GM19240 (cell line): Measurements from ENCODE around the gene P2RY8.
"Not testable (repeated sequence)": the region's sequence is repeated elsewhere in the genome, so short reads cannot be mapped to it uniquely, and the experiment has no call there.

Source experiments
- DNase-seq: peaks from one replicate; pipeline ENCODE4 v3.0.0; 2011; ENCODE audit warnings: low spot score; ENCODE audit not compliant: insufficient read length

Gene P2RY8

DNA sequence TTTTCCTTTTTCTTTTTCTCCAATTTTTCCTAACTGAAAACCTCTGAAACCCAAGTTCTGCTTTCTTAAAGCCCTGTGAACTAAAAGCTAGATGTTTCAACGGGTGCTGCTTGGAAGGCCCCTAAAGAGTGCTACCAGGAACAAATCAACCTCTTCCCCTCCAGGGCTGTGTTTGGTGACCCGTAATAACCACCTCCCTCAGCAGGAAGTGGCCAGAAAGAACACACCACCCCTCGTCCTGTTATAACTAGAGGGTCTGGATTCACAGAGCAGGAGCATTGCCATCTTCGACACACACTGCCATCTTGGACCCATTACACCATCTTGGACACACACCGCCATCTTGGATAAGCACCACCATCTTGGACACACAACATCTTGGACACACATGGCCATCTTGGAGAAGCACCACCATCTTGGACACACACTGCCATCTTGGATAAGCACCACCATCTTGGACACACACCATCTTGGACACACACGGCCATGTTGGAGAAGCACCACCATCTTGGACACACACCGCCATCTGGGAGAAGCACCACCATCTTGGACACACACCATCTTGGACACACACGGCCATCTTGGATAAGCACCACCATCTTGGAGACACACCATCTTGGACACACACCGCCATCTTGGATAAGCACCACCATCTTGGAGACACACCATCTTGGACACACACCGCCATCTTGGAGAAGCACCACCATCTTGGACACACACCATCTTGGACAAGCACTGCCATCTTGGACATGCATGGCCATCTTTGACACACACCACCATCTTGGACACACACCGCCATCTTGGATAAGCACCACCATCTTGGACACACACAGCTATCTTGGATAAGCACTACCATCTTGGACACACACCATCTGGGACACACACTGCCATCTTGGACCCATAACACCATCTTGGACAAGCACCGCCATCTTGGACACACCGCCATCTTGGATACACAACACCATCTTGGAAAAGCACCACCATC is 89.7 kb downstream of the P2RY8 start:
- not testable (repeated sequence) for DNase-seq

GRCh38 chrX:1444561-1445500 is 92.2 kb downstream of the P2RY8 start:
- no peak for DNase-seq

GRCh38 chrX:1443496-1444075 is 93.4 kb downstream of the P2RY8 start:
- no peak for DNase-seq

GRCh38 chrX:1442724-1443367 is 94.1 kb downstream of the P2RY8 start:
- DNase-seq: no peak

DNA sequence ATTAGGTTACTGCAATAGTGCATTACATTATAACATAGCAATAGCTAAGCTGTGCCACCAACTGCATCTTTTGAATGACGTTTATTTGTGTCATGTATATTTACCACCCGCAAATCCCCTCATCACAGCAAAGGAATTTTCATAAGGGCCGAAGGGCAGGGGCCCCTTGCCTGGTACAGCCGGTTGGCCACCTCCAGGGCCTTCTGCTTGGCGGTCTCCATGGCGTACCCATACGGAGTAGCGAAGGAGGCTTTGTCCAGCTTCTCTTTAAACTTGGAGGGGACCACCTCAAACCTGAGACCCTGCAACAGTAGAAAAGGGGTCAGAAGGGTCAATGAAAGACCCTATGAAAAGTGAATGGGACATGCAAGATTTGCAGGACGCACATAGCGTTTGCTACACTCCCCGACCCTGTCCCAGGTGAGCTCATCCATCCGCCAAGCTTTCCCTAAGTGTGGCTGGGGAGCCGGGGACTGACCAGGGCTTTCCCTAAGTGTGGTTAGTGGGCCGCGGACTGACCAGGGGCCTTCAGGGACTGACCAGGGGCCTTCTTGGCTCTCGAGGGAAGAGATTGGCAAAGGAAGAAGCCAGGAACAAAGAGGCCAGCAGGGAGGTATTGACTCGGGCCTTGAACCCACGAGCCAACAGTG is 94.8 kb downstream of the P2RY8 start:
- no peak for DNase-seq

DNA sequence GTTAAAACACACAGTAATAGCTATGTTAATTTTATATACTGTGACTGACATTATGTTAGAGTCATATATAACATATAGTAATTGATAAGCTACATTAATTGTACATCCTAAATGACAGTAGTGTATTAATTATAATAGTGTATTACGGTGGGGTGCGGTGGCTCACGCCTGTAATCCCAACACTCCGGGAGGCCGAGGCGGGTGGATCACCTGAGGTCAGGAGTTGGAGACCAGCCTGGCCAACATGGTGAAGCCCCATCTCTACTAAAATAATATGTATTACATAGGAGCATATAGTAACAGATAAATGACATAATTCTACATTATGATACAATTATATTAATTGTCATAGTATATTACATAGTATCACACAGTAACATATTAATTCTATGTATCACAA is 96.5 kb downstream of the P2RY8 start:
- DNase-seq: no peak

GRCh38 chrX:1435241-1435895 is 101.6 kb downstream of the P2RY8 start:
- DNase-seq: no peak

DNA sequence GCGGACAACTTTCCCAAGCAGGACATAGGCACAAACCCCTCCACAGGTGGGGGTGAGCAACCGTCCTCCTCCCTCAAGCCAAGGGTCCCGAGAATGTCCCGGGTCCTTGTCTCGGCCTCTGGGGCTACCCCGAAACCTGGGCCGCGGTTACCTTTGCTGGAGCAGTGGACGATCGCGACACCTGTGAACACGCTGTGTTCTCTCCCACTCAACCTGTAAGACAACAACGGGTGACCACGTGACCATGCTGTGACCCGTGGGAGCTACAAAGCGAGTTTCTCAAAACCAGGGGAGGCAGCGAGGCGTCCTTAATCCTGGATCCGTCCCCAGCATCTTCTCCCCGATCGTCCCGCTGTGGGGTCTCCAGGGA is 102.1 kb downstream of the P2RY8 start:
- no peak for DNase-seq

GRCh38 chrX:1433646-1434357 is 103.2 kb downstream of the P2RY8 start:
- DNase-seq: no peak

DNA sequence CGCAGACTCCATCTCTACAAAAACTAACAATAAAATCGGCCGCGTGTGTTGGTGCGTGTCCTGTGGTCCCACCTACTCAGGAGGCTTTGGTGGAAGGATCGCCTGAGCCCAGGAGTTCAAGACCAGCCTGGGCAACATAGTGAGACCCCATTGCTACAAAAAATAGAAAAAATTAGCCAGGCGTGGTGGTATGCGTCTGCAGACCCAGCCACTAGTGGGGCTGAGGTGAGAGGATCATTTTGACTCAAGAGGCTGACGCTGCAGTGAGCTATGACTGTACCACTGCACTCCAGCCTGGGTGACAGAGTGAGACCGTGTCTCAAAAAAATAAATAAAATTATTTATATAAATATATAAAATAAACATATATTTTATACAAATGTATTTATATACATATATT is 106.5 kb downstream of the P2RY8 start:
- DNase-seq: no peak

DNA sequence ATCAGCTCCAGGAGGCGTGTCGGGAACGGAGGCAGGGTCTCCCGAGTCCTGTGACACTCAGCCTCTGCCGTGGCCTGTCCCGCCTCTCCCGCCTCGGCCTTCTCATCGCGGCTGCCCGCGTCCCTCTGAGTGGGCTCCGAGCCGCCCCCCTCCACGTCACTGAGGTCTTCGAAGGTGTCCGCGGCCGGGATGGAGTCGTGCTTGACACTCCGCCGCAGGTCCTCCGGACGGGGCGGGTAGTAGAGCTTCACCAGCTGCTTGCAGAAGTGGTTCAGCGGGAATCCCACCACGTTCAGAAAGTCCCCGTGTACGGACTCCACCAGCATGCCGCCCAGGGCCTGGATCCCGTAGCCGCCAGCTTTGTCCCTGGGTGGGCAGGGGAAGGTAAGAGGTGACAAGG is 109.2 kb downstream of the P2RY8 start:
- no peak for DNase-seq

GRCh38 chrX:1426321-1426720 is 110.7 kb downstream of the P2RY8 start:
- DNase-seq: not testable (repeated sequence)

GRCh38 chrX:1425381-1425780 is 111.6 kb downstream of the P2RY8 start:
- DNase-seq: no peak

DNA sequence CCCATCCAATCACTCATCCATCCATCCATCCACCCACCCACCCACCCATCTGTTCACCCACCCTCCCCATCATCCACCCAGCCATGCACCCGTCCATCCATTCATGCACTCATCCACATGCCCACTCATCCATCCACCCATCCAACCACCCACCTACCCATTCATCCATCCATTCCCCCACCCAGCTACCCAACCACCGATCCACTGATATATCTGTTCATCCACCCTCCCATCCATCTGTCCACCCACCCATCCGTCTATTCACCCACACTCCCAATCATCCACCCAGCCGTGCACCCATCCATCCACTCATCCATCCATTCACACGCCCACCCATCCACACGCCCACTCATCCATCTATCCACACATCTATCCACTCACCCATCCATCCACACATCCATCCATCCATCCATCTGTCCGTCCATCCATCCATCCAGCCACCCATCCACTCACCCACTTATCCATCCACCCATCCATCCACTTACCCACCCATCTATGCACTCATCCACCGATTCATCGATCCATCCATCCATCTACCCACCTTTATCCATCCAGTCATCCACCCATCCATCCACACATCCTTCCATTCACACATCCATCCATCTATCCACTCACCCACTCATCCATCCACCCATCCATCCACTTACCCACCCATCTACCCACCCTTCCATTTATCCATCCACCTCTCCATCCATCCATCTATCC is 112.7 kb downstream of the P2RY8 start:
- no peak for DNase-seq

GRCh38 chrX:1423215-1423614 is 113.8 kb downstream of the P2RY8 start:
- no peak for DNase-seq

DNA sequence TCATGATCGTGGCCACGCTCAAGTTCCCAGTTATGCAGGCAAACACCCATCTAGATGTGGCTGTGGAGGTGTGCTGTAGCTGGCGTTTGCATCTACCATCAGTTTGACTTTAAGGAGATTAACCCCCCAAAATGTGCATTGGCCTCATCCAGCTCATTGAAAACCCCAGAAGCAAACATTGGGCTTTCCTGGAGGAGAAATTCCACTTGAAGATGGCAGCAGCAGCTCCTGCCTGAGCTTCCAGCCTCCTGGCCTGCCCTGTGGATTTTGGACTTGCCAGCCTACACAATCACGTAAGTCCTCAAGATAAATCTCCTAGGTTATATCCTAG is 114.9 kb downstream of the P2RY8 start:
- DNase-seq: no peak

- DNase-seq: no peak
Measured at GRCh38 chrX:1421433-1422134, 115.4 kb downstream of the P2RY8 start.

DNA sequence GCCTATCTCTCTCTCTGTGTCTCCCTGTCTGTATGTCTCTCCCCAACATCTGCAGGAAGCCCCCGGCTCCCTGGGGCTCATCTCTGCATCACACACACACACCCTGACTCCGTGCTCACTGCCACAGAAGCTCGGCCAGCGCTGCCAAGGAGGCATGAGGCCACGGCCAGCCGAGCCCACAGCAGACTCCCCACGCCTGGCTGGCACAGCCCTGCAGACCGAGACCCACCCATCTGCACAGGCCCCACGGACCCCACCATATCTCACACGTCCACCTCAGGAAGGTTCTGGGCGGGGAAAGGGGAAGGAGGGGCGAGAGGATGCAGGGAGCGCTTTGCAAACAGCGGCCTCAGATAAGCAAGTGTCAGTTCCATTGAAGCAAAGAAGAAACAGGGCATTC is 116.6 kb downstream of the P2RY8 start:
- no peak for DNase-seq
